AG04449 (cell line): ENCODE results near the gene ADAMTSL3.

Source experiments
- CTCF ChIA-PET: fragments of 350-600 bp; formaldehyde crosslinking; extraction: SDS; loops from one replicate; lab custom pipeline; 2021; ENCODE audit warnings: antibody characterized with exemption; lab: Yijun Ruan, JAX
- POLR2A ChIA-PET: fragments of 400-600, 350-600 bp; formaldehyde crosslinking; extraction: SDS; loops from one replicate; lab custom pipeline; 2020; ENCODE audit warnings: antibody characterized with exemption, inconsistent platforms; lab: Yijun Ruan, JAX
- DNase-seq: peaks from one replicate; pipeline ENCODE4 v3.0.0-alpha.2; 2010; ENCODE audit warnings: low read depth, low spot score
- H3K4me3 ChIP-seq: 2 replicates; pipeline ENCODE4 v1.5.1; 2011; ENCODE audit warnings: low read depth, mild to moderate bottlenecking, control low read depth, low read length
- TF ChIP-seq, protein P1 (sequence below): IDR thresholded peaks from one replicate; pipeline ENCODE4 v1.5.1; 2011; ENCODE audit warnings: mild to moderate bottlenecking, moderate library complexity, low read length, control low read depth, inconsistent platforms; ENCODE audit not compliant: insufficient read depth; ENCODE audit errors: missing control alignments

ADAMTSL3 gene

DNA sequence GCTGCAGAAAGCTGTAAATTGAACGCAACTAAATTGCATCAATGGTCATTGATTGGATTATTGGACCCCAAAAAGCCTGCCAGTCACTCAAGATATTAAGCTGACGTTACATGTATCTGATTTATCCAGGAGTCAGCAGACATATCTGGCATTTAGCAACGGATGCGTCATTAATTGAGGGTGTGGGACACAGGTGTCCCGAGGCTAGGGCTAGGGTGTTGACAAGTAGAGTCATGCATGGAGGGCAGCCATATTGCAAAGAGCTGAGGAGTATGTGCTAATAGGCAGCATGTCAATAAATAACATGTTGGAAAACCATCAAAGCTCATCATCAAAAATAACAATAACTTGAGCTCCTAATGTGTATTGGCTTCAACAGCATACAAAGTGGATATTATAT, 347.1 kb downstream of the ADAMTSL3 start:
- TF ChIP-seq, protein P1, sequence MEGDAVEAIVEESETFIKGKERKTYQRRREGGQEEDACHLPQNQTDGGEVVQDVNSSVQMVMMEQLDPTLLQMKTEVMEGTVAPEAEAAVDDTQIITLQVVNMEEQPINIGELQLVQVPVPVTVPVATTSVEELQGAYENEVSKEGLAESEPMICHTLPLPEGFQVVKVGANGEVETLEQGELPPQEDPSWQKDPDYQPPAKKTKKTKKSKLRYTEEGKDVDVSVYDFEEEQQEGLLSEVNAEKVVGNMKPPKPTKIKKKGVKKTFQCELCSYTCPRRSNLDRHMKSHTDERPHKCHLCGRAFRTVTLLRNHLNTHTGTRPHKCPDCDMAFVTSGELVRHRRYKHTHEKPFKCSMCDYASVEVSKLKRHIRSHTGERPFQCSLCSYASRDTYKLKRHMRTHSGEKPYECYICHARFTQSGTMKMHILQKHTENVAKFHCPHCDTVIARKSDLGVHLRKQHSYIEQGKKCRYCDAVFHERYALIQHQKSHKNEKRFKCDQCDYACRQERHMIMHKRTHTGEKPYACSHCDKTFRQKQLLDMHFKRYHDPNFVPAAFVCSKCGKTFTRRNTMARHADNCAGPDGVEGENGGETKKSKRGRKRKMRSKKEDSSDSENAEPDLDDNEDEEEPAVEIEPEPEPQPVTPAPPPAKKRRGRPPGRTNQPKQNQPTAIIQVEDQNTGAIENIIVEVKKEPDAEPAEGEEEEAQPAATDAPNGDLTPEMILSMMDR: no peak
- H3K4me3 ChIP-seq: no peak overlapping the region
- CTCF ChIA-PET: no interaction called here
- POLR2A ChIA-PET: no interaction called here
- DNase-seq: no peak

DNA sequence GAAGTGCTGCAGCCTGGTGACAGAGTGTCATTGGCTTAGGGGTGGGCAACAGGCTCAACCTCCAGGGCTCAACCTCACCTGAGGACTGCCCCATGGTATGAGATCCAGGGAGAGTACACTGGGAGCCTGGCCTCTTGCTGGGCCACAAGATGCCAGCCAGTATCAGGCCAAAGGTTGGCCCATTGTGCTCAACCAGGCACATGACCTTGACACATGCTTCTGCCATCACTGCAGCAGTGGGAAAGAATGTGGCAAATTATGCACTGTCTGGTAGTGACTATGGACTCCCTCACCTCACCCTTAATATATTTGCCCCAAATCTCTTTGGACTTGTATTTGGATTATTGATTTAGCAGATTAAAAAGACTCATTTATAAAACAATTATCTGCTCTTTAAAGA, 347.7 kb downstream of the ADAMTSL3 start:
- TF ChIP-seq, protein P1: no peak
- ChIA-PET CTCF (no interaction called here), POLR2A (no interaction called here)
- no peak for DNase-seq
- no peak overlapping the region for H3K4me3 ChIP-seq

DNA sequence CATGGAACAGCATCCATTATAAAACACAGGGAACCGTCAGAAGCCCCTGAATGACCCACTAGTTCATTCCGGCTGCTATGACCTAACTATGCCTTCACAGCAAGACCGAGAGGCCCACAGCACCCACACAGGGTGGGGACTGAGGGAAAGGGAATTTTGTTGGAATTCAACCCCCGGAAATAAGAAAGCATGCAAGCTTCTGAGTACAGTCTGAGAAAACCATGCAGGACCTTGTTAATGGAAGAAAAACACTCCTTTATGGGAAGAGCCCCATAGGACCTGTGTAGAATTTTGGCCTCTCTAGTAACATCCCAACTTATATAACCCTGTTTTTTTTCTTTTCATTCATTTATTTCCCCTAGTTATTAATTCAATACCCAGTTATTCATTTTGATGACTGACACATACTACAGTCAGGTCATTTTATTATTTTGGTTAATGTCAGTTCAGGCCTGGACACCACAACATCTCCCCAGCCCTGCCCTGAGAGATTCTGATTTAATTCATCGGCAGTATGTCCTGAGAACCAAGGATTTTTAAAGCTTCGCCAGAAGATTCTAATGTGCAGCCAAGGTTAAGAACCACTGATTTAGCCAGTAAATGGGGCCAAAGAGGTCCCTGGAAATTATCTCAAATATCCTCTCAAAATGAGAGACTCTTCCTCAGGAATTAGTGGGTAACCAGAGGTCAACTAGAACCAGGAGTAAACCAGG, 350.0 kb downstream of the ADAMTSL3 start:
- no peak overlapping the region for H3K4me3 ChIP-seq
- POLR2A ChIA-PET: no interaction called here
- no peak for DNase-seq
- TF ChIP-seq, protein P1: no peak
- CTCF ChIA-PET: no interaction called here

DNA sequence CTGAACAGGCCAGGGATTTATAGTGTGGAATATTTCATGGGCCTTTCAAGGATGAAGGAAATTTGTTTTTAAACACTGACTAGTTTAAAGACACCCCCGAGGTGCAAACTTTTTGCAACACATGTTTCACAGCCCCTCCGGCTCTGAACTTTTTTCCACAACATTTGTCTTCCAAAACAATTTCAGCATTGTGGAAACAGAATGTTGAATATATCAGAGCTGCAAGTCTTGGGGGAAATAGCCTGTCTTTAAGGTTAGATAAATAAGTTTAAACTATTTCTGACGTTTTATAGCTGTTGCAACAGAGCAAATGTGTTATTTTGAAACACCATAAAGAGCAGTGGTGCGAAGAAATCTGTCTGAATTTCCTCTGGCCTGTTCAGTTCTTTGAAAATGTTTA, 352.5 kb downstream of the ADAMTSL3 start:
- ChIA-PET CTCF (no interaction called here), POLR2A (no interaction called here)
- H3K4me3 ChIP-seq: no peak overlapping the region
- TF ChIP-seq, protein P1: no peak
- DNase-seq: no peak

DNA sequence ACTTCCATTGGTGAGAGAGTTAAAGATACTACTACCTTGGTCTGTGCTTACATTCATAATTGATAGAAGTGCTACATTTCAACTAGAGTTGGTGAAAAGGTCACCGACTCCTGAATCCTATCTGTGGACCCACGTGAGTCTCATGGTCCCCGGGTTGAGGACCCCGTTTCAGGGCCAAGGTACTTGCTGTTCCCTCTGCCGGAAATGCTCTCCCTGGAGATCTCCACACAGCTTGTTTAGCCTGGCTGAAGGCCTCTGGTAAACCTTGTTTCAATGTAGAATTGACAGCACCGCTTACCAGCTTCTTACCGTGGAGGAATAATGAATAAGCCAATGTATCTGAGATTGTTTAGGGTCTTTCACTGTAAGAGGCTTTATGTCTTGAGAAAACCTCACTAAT, 355.7 kb downstream of the ADAMTSL3 start:
- ChIA-PET CTCF (no interaction called here), POLR2A (no interaction called here)
- H3K4me3 ChIP-seq: no peak overlapping the region
- TF ChIP-seq, protein P1: no peak
- DNase-seq: no peak

DNA sequence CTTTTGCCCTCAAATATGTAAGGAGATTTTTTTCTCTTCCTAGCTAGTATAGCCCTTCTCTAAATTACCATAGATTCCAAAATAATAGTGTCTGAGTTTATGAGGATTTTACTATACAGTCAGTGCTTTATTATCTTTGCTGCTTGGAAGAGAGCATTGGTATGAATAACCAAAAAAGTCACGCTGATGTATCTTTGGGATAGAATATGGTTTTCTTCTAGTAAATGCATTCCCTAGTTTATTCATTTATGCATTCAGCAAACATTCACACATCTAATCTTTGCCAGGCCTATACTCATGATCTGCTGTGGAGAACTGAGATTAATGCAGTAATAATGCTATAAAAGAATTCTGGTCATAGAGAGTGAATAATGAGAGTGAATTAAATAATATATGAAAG, 356.3 kb downstream of the ADAMTSL3 start:
- CTCF ChIA-PET: no interaction called here
- no peak overlapping the region for H3K4me3 ChIP-seq

More for the DNA sequence above, 356.3 kb downstream of the ADAMTSL3 start:
- no peak for DNase-seq
- POLR2A ChIA-PET: no interaction called here
- TF ChIP-seq, protein P1: no peak
